ENCODE measurements around the gene PRDM16. TPM values are rescaled to one million over a fixed set of nuclear protein-coding genes. Genes with fewer than 3 reads are reported as not detected.

The PRDM16 gene
- total and polyA plus RNA-seq, 2 of the 13 experiments (the other 11 are each of a cell fraction or from before 2014, with no cell fraction given), result 0.15 to 0.81 TPM

DNA sequence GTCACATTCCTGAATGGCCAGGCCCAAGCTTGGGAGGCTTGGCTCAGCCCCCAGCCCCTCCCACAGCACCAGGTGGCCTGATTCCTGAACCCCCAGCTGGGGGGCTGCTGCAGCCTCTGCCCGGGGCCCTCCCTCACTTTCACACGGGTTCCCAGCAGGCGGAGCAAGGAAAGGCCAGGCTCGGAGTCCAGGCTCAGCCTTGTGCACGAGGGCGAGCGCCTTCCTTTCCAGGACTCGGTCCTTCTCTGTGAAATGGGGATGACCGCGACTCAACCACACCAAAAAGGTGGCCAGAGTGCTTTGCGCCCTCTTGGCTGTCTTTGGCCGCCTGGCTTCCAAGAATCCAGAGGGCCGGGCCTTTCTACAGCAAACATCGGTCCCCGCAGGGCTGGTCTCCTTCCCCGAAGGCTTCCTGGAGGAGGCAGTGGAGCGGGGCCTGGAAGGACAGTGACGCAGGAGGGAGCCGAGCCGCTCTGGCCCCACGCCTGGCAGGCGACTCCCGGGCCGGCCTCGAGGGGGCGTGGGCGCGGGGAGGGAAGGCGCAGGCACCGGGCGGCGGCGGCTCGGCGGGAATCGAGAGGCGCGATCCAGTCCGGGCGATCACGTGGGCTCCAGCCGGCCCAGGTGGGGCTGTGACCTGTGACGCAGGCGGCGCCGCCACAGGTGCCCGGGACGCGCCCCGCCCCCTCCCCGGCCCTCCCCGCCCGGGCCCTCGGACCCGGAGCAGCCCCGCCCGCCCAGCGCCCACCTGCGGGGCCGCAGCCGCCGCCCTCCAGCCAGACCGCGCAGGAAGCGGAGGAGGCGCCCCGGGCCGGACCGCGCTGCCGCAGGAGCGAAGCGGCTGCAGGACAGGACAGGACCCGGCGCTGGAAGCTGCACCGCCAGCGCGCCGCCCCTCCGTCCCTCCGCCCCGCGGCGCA is 385.1 kb downstream of the PRDM16 start, which contains the start of gene ARHGEF16 (continued):
- TF ChIP-seq ZMYM4 (CRISPR knock-in tag; IDR thresholded peaks at IDR 0.05), result no peak
- 0 out of 2 replicates have a peak, but pooled peaks have one; percentile 20 for TF ChIP-seq KLF12 (CRISPR knock-in tag; IDR thresholded peaks at IDR 0.05; ENCODE audit: borderline replicate concordance)
- TF ChIP-seq, protein P1, sequence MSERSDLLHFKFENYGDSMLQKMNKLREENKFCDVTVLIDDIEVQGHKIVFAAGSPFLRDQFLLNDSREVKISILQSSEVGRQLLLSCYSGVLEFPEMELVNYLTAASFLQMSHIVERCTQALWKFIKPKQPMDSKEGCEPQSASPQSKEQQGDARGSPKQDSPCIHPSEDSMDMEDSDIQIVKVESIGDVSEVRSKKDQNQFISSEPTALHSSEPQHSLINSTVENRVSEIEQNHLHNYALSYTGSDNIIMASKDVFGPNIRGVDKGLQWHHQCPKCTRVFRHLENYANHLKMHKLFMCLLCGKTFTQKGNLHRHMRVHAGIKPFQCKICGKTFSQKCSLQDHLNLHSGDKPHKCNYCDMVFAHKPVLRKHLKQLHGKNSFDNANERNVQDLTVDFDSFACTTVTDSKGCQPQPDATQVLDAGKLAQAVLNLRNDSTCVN (CRISPR knock-in tag; IDR thresholded peaks at IDR 0.05; ENCODE audit: borderline replicate concordance), result no peak
- 0 out of 2 replicates have a peak, but pooled peaks have one; percentile 10 for TF ChIP-seq KDM5B (CRISPR knock-in tag; IDR thresholded peaks at IDR 0.05; ENCODE audit: borderline replicate concordance)
- TF ChIP-seq, protein P2, sequence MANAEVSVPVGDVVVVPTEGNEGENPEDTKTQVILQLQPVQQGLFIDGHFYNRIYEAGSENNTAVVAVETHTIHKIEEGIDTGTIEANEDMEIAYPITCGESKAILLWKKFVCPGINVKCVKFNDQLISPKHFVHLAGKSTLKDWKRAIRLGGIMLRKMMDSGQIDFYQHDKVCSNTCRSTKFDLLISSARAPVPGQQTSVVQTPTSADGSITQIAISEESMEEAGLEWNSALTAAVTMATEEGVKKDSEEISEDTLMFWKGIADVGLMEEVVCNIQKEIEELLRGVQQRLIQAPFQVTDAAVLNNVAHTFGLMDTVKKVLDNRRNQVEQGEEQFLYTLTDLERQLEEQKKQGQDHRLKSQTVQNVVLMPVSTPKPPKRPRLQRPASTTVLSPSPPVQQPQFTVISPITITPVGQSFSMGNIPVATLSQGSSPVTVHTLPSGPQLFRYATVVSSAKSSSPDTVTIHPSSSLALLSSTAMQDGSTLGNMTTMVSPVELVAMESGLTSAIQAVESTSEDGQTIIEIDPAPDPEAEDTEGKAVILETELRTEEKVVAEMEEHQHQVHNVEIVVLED (CRISPR knock-in tag; IDR thresholded peaks at IDR 0.05; ENCODE audit: borderline replicate concordance), result 0 out of 2 replicates have a peak, but pooled peaks have one; percentile 26
- TF ChIP-seq, protein P3, sequence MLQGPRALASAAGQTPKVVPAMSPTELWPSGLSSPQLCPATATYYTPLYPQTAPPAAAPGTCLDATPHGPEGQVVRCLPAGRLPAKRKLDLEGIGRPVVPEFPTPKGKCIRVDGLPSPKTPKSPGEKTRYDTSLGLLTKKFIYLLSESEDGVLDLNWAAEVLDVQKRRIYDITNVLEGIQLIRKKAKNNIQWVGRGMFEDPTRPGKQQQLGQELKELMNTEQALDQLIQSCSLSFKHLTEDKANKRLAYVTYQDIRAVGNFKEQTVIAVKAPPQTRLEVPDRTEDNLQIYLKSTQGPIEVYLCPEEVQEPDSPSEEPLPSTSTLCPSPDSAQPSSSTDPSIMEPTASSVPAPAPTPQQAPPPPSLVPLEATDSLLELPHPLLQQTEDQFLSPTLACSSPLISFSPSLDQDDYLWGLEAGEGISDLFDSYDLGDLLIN (CRISPR knock-in tag; IDR thresholded peaks at IDR 0.05; ENCODE audit: borderline replicate concordance), result peak; percentile 47; the same call in 1 of the 2 replicates
- no peak for TF ChIP-seq PHF5A (CRISPR knock-in tag; IDR thresholded peaks at IDR 0.05; ENCODE audit: low read depth, unreplicated experiment)
- TF ChIP-seq, protein P4, sequence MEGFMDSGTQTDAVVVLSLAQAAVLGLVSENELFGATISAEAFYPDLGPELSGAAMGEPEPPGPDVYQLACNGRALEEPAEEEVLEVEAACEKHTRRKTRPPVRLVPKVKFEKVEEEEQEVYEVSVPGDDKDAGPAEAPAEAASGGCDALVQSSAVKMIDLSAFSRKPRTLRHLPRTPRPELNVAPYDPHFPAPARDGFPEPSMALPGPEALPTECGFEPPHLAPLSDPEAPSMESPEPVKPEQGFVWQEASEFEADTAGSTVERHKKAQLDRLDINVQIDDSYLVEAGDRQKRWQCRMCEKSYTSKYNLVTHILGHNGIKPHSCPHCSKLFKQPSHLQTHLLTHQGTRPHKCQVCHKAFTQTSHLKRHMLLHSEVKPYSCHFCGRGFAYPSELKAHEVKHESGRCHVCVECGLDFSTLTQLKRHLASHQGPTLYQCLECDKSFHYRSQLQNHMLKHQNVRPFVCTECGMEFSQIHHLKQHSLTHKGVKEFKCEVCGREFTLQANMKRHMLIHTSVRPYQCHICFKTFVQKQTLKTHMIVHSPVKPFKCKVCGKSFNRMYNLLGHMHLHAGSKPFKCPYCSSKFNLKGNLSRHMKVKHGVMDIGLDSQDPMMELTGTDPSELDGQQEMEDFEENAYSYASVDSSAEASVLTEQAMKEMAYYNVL (CRISPR knock-in tag; IDR thresholded peaks at IDR 0.05; ENCODE audit: borderline replicate concordance), result peak; percentile 30; the same call in 1 of the 2 replicates
- no peak for TF ChIP-seq CREM (IDR thresholded peaks at IDR 0.05)
- no peak for TF ChIP-seq CREM (CRISPR knock-in tag; IDR thresholded peaks at IDR 0.05)
- TF ChIP-seq, protein P5, sequence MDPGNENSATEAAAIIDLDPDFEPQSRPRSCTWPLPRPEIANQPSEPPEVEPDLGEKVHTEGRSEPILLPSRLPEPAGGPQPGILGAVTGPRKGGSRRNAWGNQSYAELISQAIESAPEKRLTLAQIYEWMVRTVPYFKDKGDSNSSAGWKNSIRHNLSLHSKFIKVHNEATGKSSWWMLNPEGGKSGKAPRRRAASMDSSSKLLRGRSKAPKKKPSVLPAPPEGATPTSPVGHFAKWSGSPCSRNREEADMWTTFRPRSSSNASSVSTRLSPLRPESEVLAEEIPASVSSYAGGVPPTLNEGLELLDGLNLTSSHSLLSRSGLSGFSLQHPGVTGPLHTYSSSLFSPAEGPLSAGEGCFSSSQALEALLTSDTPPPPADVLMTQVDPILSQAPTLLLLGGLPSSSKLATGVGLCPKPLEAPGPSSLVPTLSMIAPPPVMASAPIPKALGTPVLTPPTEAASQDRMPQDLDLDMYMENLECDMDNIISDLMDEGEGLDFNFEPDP (CRISPR knock-in tag; conservative IDR thresholded peaks at IDR 0.05), result no peak
- no peak for TF ChIP-seq ZNF557 (CRISPR knock-in tag; IDR thresholded peaks at IDR 0.05)
- TF ChIP-seq KLF16 (CRISPR knock-in tag; IDR thresholded peaks at IDR 0.05), result no peak; a peak in 1 of 4 replicates
